Measurements from ENCODE around the gene SPACA5B. TPM values are rescaled to one million over a fixed set of nuclear protein-coding genes. Genes with fewer than 3 reads are reported as not detected.
"Not testable (repeated sequence)": the region's sequence is repeated elsewhere in the genome, so short reads cannot be mapped to it uniquely, and the experiment has no call there.

The SPACA5B gene
- total and polyA plus RNA-seq, 8 donors, result not detected

GRCh38 chrX:48153769-48154168 is 23.3 kb downstream of the SPACA5B start:
- Histone ChIP-seq H3K9me3 (no peaks in the 10 kb centered on the region), H3K4me1 (no peaks in the 10 kb centered on the region), H3K36me3 (no peaks in the 10 kb centered on the region), H3K4me3 (no peak overlapping the region), H3K27ac (no peak overlapping the region), H3K27me3 (peaks cover 0 to 9% (median 2%) of the 10 kb centered on the region in 4 donors)
- 67 to 69% methylated on average over 10 of the region's 10 CpGs for WGBS, 2 donors
- DNase-seq, result no peak
- no peak for TF ChIP-seq CTCF (IDR thresholded peaks at IDR 0.05)
- ATAC-seq, result no peak
- no peak for FAIRE-seq
- intact Hi-C loops (cut with DNase I), result no loop called here

- DNase-seq (no peak), FAIRE-seq (no peak), ATAC-seq (no peak)
- intact Hi-C loops (cut with DNase I), result no loop called here
- no peaks in the 10 kb centered on the region for H3K9me3 ChIP-seq
- no peaks in the 10 kb centered on the region for H3K4me1 ChIP-seq
- H3K27ac ChIP-seq, result no peak overlapping the region
- WGBS, 2 donors, result 68 to 71% methylated on average over 2 of the region's 2 CpGs
- peaks cover 0 to 5% (median 2%) of the 10 kb centered on the region in 4 donors for H3K27me3 ChIP-seq
- no peaks in the 10 kb centered on the region for H3K36me3 ChIP-seq
- no peak overlapping the region for H3K4me3 ChIP-seq
- TF ChIP-seq CTCF (IDR thresholded peaks at IDR 0.05), result no peak
These were observed 24.4 kb downstream of the SPACA5B start for GRCh38 chrX:48154796-48155195.

- FAIRE-seq, result no peak
- H3K4me1 ChIP-seq, result no peaks in the 10 kb centered on the region
- 75 to 76% methylated on average over 12 of the region's 12 CpGs for WGBS, 2 donors
These were observed 25.6 kb downstream of the SPACA5B start for GRCh38 chrX:48156014-48156413.

GRCh38 chrX:48165241-48165640 is 34.8 kb downstream of the SPACA5B start:
- Histone ChIP-seq H3K4me1 (no peaks in the 10 kb centered on the region), H3K4me3 (no peak overlapping the region), H3K27ac (no peak overlapping the region), H3K9me3 (no peaks in the 10 kb centered on the region), H3K36me3 (no peaks in the 10 kb centered on the region), H3K27me3 (no peaks in the 10 kb centered on the region)
- ATAC-seq, result no peak
- WGBS, 2 donors, result 73% methylated on average over 12 of the region's 12 CpGs
- no peak for DNase-seq
- no peak for TF ChIP-seq CTCF (IDR thresholded peaks at IDR 0.05)
- intact Hi-C loops (cut with DNase I), result no loop called here
- FAIRE-seq, result no peak

More at GRCh38 chrX:48156014-48156413, 25.6 kb downstream of the SPACA5B start:
- H3K27ac ChIP-seq, result no peak overlapping the region
- H3K9me3 ChIP-seq, result no peaks in the 10 kb centered on the region
- ATAC-seq (no peak), DNase-seq (no peak)
- no peak overlapping the region for H3K4me3 ChIP-seq
- intact Hi-C loops (cut with DNase I), result no loop called here
- H3K27me3 ChIP-seq, result peaks cover 0 to 3% (median 0%) of the 10 kb centered on the region in 4 donors
- no peaks in the 10 kb centered on the region for H3K36me3 ChIP-seq
- TF ChIP-seq CTCF (IDR thresholded peaks at IDR 0.05), result no peak

- intact Hi-C loops (cut with DNase I); DNase-seq; H3K4me1 ChIP-seq; H3K9me3 ChIP-seq; H3K36me3 ChIP-seq; H3K4me3 ChIP-seq; H3K27me3 ChIP-seq; FAIRE-seq; ATAC-seq; H3K27ac ChIP-seq: not testable (repeated sequence)
- WGBS, 2 donors, result 38 to 51% methylated on average over 5 of the region's 7 CpGs
These were observed 35.9 kb downstream of the SPACA5B start for GRCh38 chrX:48166322-48166721.
